H1 (cell line): ENCODE results near the gene THADA. TPM values are rescaled to one million over a fixed set of nuclear protein-coding genes. Genes with fewer than 3 reads are reported as not detected.

Experiments used
- CTCF ChIA-PET: fragments of 300-600 bp; sonication (Branson Sonifier 250); formaldehyde crosslinking; loops from one replicate; lab custom pipeline; 2021; ENCODE audit not compliant: partially characterized antibody; lab: Charles Lee
- POLR2A ChIA-PET: fragments of 300-600 bp; sonication (Branson Sonifier 250); formaldehyde crosslinking; loops from one replicate; lab custom pipeline; 2021; ENCODE audit warnings: inconsistent platforms; ENCODE audit not compliant: partially characterized antibody; lab: Charles Lee
- DNase-seq, 2 experiments: peaks; one replicate each; pipeline versions ENCODE4 v3.0.0 to v3.0.0-alpha.2; 2010 to 2022; ENCODE audit warnings: low spot score in 2 of 2, low read depth in 1 of 2, mixed read lengths in 1 of 2
- FAIRE-seq: peaks from 2 replicates; lab custom pipeline; 2011; peaks lifted over from hg19 to GRCh38; lab: Jason Lieb, UNC
- H2AFZ ChIP-seq: 2 replicates; pipeline ENCODE4 v1.8.1; 2012; ENCODE audit warnings: low read length, inconsistent platforms
- H2AK5ac ChIP-seq: 2 replicates; pipeline ENCODE4 v1.6.1; 2013; ENCODE audit warnings: low read depth, low read length
- H2BK120ac ChIP-seq: replicated peaks from 2 replicates; pipeline ENCODE3; 2013; ENCODE audit warnings: low read depth, low read length, inconsistent platforms
- H2BK12ac ChIP-seq: 2 replicates; pipeline ENCODE4 v1.6.1; 2013; ENCODE audit warnings: low read depth, low read length
- H2BK15ac ChIP-seq: 2 replicates; pipeline ENCODE4 v1.6.1; 2013; ENCODE audit warnings: low read length
- H2BK20ac ChIP-seq: 2 replicates; pipeline ENCODE4 v1.6.1; 2013; ENCODE audit warnings: low read length
- H2BK5ac ChIP-seq: 2 replicates; pipeline ENCODE4 v1.6.1; 2013; ENCODE audit warnings: low read depth, low read length
- H3K14ac ChIP-seq: 2 replicates; pipeline ENCODE4 v1.6.1; 2013; ENCODE audit warnings: inconsistent platforms; ENCODE audit not compliant: insufficient read length
- H3K18ac ChIP-seq: 2 replicates; pipeline ENCODE4 v1.6.1; 2013; ENCODE audit warnings: low read length; ENCODE audit errors: extremely low read depth
- H3K23ac ChIP-seq: 2 replicates; pipeline ENCODE4 v1.6.1; 2013; ENCODE audit warnings: inconsistent platforms; ENCODE audit not compliant: insufficient read length
- H3K23me2 ChIP-seq: 2 replicates; pipeline ENCODE4 v1.6.1; 2013; ENCODE audit warnings: low read depth, low read length
- H3K27ac ChIP-seq: 2 replicates; pipeline ENCODE4 v1.6.1; 2011; ENCODE audit warnings: low read depth, low read length, inconsistent platforms
- H3K27me3 ChIP-seq, 4 experiments: replicated peaks in 1 of 4; 1 replicate in 1 of 4; 2 replicates in 3 of 4; pipeline versions ENCODE4 v1.6.1 to v1.8.1; 2011 to 2013; ENCODE audit warnings: low read length in 3 of 4, mild to moderate bottlenecking in 3 of 4, inconsistent platforms in 2 of 4, mixed read lengths in 2 of 4, moderate library complexity in 1 of 4; ENCODE audit not compliant: control insufficient read depth in 3 of 4, insufficient read depth in 3 of 4; ENCODE audit errors: extremely low read depth in 1 of 4
- H3K36me3 ChIP-seq, 4 experiments: 2 replicates each; pipeline versions ENCODE4 v1.6.1 to v1.8.1; 2011 to 2013; ENCODE audit warnings: mild to moderate bottlenecking in 4 of 4, low read length in 3 of 4, moderate library complexity in 2 of 4, control low read depth in 1 of 4, inconsistent platforms in 1 of 4; ENCODE audit not compliant: insufficient read depth in 4 of 4, control insufficient read depth in 2 of 4
- H3K4ac ChIP-seq: replicated peaks from 2 replicates; pipeline ENCODE3; 2013; ENCODE audit warnings: low read length, low read depth, mixed read lengths, inconsistent platforms; ENCODE audit not compliant: insufficient read length
- H3K4me1 ChIP-seq, 4 experiments: replicated peaks in 1 of 4; 1 replicate in 1 of 4; 2 replicates in 3 of 4; pipeline versions ENCODE4 v1.6.1 to v1.8.1; 2011 to 2013; ENCODE audit warnings: low read length in 3 of 4, inconsistent platforms in 2 of 4, mixed read lengths in 1 of 4; ENCODE audit not compliant: insufficient read depth in 4 of 4, control insufficient read depth in 3 of 4
- H3K4me2 ChIP-seq, 2 experiments: 2 replicates each; pipeline versions ENCODE4 v1.6.1 to v1.8.1; 2011 to 2013; ENCODE audit warnings: low read depth in 2 of 2, low read length in 2 of 2, control low read depth in 1 of 2, inconsistent platforms in 1 of 2, mild to moderate bottlenecking in 1 of 2; ENCODE audit not compliant: insufficient read depth in 1 of 2
- H3K4me3 ChIP-seq, 4 experiments: fragments of 200-600, 300-600 bp in 1 of 4; sonication (generic), shearing (Covaris generic), sonication (Bioruptor Twin) in 1 of 4; 2 replicates each; pipeline versions ENCODE4 v1.5.1 to v1.8.1; 2011 to 2016; ENCODE audit warnings: low read length in 4 of 4, low read depth in 3 of 4, control low read depth in 2 of 4, inconsistent platforms in 2 of 4, mild to moderate bottlenecking in 2 of 4, mixed read lengths in 1 of 4, moderate library complexity in 1 of 4; ENCODE audit not compliant: insufficient read depth in 2 of 4; ENCODE audit errors: extremely low read depth in 1 of 4
- H3K56ac ChIP-seq: replicated peaks from 2 replicates; pipeline ENCODE3; 2013; ENCODE audit warnings: low read depth, mild to moderate bottlenecking, mixed read lengths, low read length, inconsistent platforms; ENCODE audit not compliant: insufficient read length
- H3K79me1 ChIP-seq: 2 replicates; pipeline ENCODE4 v1.6.1; 2013; ENCODE audit warnings: low read depth, low read length, control low read depth
- H3K79me2 ChIP-seq, 2 experiments: 2 replicates each; pipeline versions ENCODE4 v1.6.1 to v1.8.1; 2012 to 2013; ENCODE audit warnings: low read length in 2 of 2, mild to moderate bottlenecking in 2 of 2, inconsistent platforms in 1 of 2; ENCODE audit not compliant: insufficient read depth in 2 of 2, control insufficient read depth in 1 of 2
- H3K9ac ChIP-seq, 4 experiments: replicated peaks in 1 of 4; 1 replicate in 1 of 4; 2 replicates in 3 of 4; pipeline versions ENCODE4 v1.6.1 to v1.8.1; 2011 to 2013; ENCODE audit warnings: low read depth in 3 of 4, low read length in 3 of 4, control low read depth in 2 of 4, mild to moderate bottlenecking in 2 of 4, moderate library complexity in 2 of 4, inconsistent platforms in 1 of 4; ENCODE audit errors: extremely low read depth in 1 of 4
- H3K9me3 ChIP-seq, 2 experiments: 2 replicates each; pipeline versions ENCODE4 v1.6.1 to v1.8.1; 2012 to 2013; ENCODE audit warnings: mild to moderate bottlenecking in 2 of 2, moderate library complexity in 2 of 2, control low read depth in 1 of 2, inconsistent platforms in 1 of 2, low read depth in 1 of 2, low read length in 1 of 2, mixed read lengths in 1 of 2; ENCODE audit not compliant: insufficient read depth in 2 of 2
- H4K20me1 ChIP-seq, 2 experiments: replicated peaks in 1 of 2; 2 replicates each; pipeline versions ENCODE3 to v1.8.1; 2011 to 2013; ENCODE audit warnings: inconsistent platforms in 2 of 2, low read length in 2 of 2, mild to moderate bottlenecking in 1 of 2; ENCODE audit not compliant: insufficient read depth in 2 of 2, control insufficient read depth in 1 of 2
- H4K5ac ChIP-seq: 2 replicates; pipeline ENCODE4 v1.6.1; 2013; ENCODE audit warnings: low read length, low read depth, mixed read lengths, inconsistent platforms; ENCODE audit not compliant: insufficient read length
- H4K8ac ChIP-seq: 2 replicates; pipeline ENCODE4 v1.8.0; 2013; ENCODE audit warnings: mild to moderate bottlenecking, moderate library complexity, low read length, inconsistent platforms; ENCODE audit not compliant: insufficient read depth; ENCODE audit errors: extremely low read depth
- H4K91ac ChIP-seq: replicated peaks from 2 replicates; pipeline ENCODE3; 2013; ENCODE audit warnings: low read length, mixed read lengths, inconsistent platforms; ENCODE audit not compliant: insufficient read length
- BCL11A ChIP-seq, 2 experiments: IDR thresholded peaks; one replicate each; pipeline ENCODE4 v1.6.1; 2011; ENCODE audit warnings: low read depth in 2 of 2, low read length in 2 of 2, mild to moderate bottlenecking in 2 of 2
- CEBPB ChIP-seq: IDR thresholded peaks from 2 replicates; pipeline ENCODE4 v1.6.1; 2012; ENCODE audit warnings: low read depth, low read length
- MAFK ChIP-seq: IDR thresholded peaks from 2 replicates; pipeline ENCODE4 v1.6.1; 2012; ENCODE audit warnings: low read depth, mild to moderate bottlenecking, improper control_type of control experiment, low read length
- RFX5 ChIP-seq: IDR thresholded peaks from 2 replicates; pipeline ENCODE4 v1.6.1; 2011; ENCODE audit warnings: low read depth, low read length, improper control_type of control experiment, borderline replicate concordance
- RNF2 ChIP-seq: fragments of 200-900, 300-1000 bp; sonication (generic); IDR thresholded peaks from 2 replicates; pipeline ENCODE4 v1.7.1; 2016; ENCODE audit warnings: borderline replicate concordance, low read depth, mild to moderate bottlenecking, antibody characterized with exemption, low read length; ENCODE audit not compliant: poor library complexity, severe bottlenecking; ENCODE audit errors: missing control alignments
- RXRA ChIP-seq: IDR thresholded peaks from 2 replicates; pipeline ENCODE4 v1.6.1; 2011; ENCODE audit warnings: low read depth, mild to moderate bottlenecking, low read length, moderate library complexity; ENCODE audit not compliant: insufficient read depth
- WGBS, 2 experiments: shearing (Covaris generic) in 1 of 2; methylation state at CpG; one replicate each; pipeline versions ENCODE4 v1.1.6 to v1.1.7; 2013 to 2015; ENCODE audit warnings: low lambda C conversion rate in 2 of 2, mixed read lengths in 2 of 2, inconsistent platforms in 1 of 2, low coverage in 1 of 2, missing lambda C conversion rate in 1 of 2; ENCODE audit not compliant: insufficient replicate concordance in 2 of 2, insufficient coverage in 1 of 2, insufficient read length in 1 of 2; ENCODE audit errors: extremely low coverage in 1 of 2, missing lambda C conversion rate in 1 of 2; 5-methylcytosine and 5-hydroxymethylcytosine counted together
- polyA plus RNA-seq, 7 experiments: library from polyadenylated mRNA; depleted of rRNA in 3 of 7; stranded (reverse) in 5 of 7; unstranded in 2 of 7; fragments of >200 nt in 5 of 7; fragments of 200-250 nt in 2 of 7; gene quantifications; 1 replicate in 5 of 7; 2 replicates in 1 of 7; 4 replicates in 1 of 7; pipeline versions ENCODE4 v1.2.1 to v1.2.3, GENCODE V29; 2011 to 2013; ENCODE audit warnings: missing spikeins in 2 of 7, mixed read lengths in 2 of 7
- total RNA-seq: library from RNA; stranded (reverse); fragmentation: NEBNext Ultra II Directional; extraction: Animal tissue kit (Norgen Biotek cat#: 25700); gene quantifications from 2 replicates; pipeline ENCODE4 v1.2.1, GENCODE V29; 2021

Gene THADA
- total and polyA plus RNA-seq, 2 of the 8 experiments (the other 6 are each of a cell fraction or from before 2014, with no cell fraction given) = 22.4 to 26.8 TPM

GRCh38 chr2:43425659-43426058, 170.2 kb downstream of the THADA start:
- no peak for FAIRE-seq
- H3K9ac ChIP-seq = no peak overlapping the region

More at GRCh38 chr2:43425659-43426058, 170.2 kb downstream of the THADA start:
- TF ChIP-seq RNF2 = no peak
- no peak for TF ChIP-seq CEBPB
- no peak for TF ChIP-seq RXRA
- TF ChIP-seq RFX5 = no peak
- no peak for TF ChIP-seq MAFK
- TF ChIP-seq BCL11A (IDR thresholded peaks at IDR 0.05; ENCODE audit: low read depth in 2 of 2, low read length in 2 of 2) = no peak
- Histone ChIP-seq H4K20me1 (no peaks in the 10 kb centered on the region), H3K23ac (no peak overlapping the region), H2BK15ac (no peak overlapping the region), H2BK12ac (no peak overlapping the region), H3K4me3 (no peak overlapping the region), H3K79me1 (no peaks in the 10 kb centered on the region), H4K8ac (no peak overlapping the region), H4K91ac (no peak overlapping the region), H3K14ac (no peak overlapping the region), H3K36me3 (no peaks in the 10 kb centered on the region), H3K4me1 (no peaks in the 10 kb centered on the region), H3K4ac (no peak overlapping the region), H3K4me2 (no peak overlapping the region), H2BK5ac (no peak overlapping the region), H3K27ac (no peak overlapping the region), H3K27me3 (no peaks in the 10 kb centered on the region), H2AFZ (no peak overlapping the region), H2AK5ac (no peak overlapping the region), H3K23me2 (no peaks in the 10 kb centered on the region), H3K18ac (no peak overlapping the region), H3K79me2 (no peaks in the 10 kb centered on the region), H2BK120ac (no peak overlapping the region), H3K56ac (no peak overlapping the region), H3K9me3 (no peaks in the 10 kb centered on the region), H2BK20ac (no peak overlapping the region), H4K5ac (no peak overlapping the region)
- ChIA-PET CTCF (interaction anchor here (1.1 kb wide), 1 partner anchor 18 kb away, joined by 4 read pairs; no protein-coding TSS in a partner anchor), POLR2A (no interaction called here)
- 85% methylated on average over 1 of the region's 1 CpG; no CpG with 5 or more reads in 1 of the 2 experiments for WGBS, 2 experiments
- no peak for DNase-seq
